CD14-positive monocyte (primary cell): ENCODE data around the gene MTMR8. TPM values are rescaled to one million over a fixed set of nuclear protein-coding genes. Genes with fewer than 3 reads are reported as not detected.

Experiments used
- DNase-seq, 3 donors: peaks; one replicate each; pipeline ENCODE4 v3.0.0-alpha.2; 2011 to 2022
- H2AFZ ChIP-seq: 2 replicates; pipeline ENCODE4 v1.6.0; 2012; ENCODE audit warnings: mild to moderate bottlenecking, low read depth, low read length, inconsistent platforms; ENCODE audit not compliant: insufficient read depth, poor library complexity, severe bottlenecking
- H3K27ac ChIP-seq, 2 donors: 1 replicate in 1 of 2; 2 replicates in 1 of 2; pipeline ENCODE4 v1.5.1; 2012 to 2013; ENCODE audit warnings: low read length in 2 of 2, control low read depth in 1 of 2, inconsistent platforms in 1 of 2, low read depth in 1 of 2, mild to moderate bottlenecking in 1 of 2
- H3K27me3 ChIP-seq, 2 donors: one replicate each; pipeline versions ENCODE4 v1.6.0 to v1.6.1; 2011 to 2013; ENCODE audit warnings: low read length in 2 of 2; ENCODE audit not compliant: control insufficient read depth in 2 of 2, insufficient read depth in 2 of 2
- H3K36me3 ChIP-seq, 2 donors: replicated peaks in 1 of 2; 1 replicate in 1 of 2; 2 replicates in 1 of 2; pipeline versions ENCODE4 v1.5.1 to v1.6.1; 2012 to 2013; ENCODE audit warnings: low read length in 2 of 2, control low read depth in 1 of 2, inconsistent platforms in 1 of 2, mild to moderate bottlenecking in 1 of 2; ENCODE audit not compliant: insufficient read depth in 2 of 2, control insufficient read depth in 1 of 2
- H3K4me1 ChIP-seq, 2 donors: 1 replicate in 1 of 2; 2 replicates in 1 of 2; pipeline versions ENCODE4 v1.5.1 to v1.6.1; 2012 to 2013; ENCODE audit warnings: low read length in 2 of 2, control low read depth in 1 of 2, inconsistent platforms in 1 of 2, mild to moderate bottlenecking in 1 of 2, moderate library complexity in 1 of 2; ENCODE audit not compliant: insufficient read depth in 2 of 2, control insufficient read depth in 1 of 2
- H3K4me2 ChIP-seq: replicated peaks from 2 replicates; pipeline ENCODE3; 2012; ENCODE audit warnings: low read length, moderate library complexity, mild to moderate bottlenecking; ENCODE audit not compliant: poor library complexity, severe bottlenecking; ENCODE audit errors: extremely low read depth
- H3K4me3 ChIP-seq, 3 experiments: fragments of 200-600 bp in 1 of 3; sonication (generic) in 1 of 3; replicated peaks in 1 of 3; 1 replicate in 2 of 3; 2 replicates in 1 of 3; pipeline ENCODE4 v1.5.1; 2011 to 2013; ENCODE audit warnings: low read length in 3 of 3, mild to moderate bottlenecking in 3 of 3, control low read depth in 2 of 3, low read depth in 2 of 3, inconsistent platforms in 1 of 3, moderate library complexity in 1 of 3
- H3K79me2 ChIP-seq: 2 replicates; pipeline ENCODE4 v1.6.0; 2012; ENCODE audit warnings: mild to moderate bottlenecking, control low read depth, inconsistent platforms, low read length, moderate library complexity; ENCODE audit not compliant: insufficient read depth
- H3K9ac ChIP-seq: 2 replicates; pipeline ENCODE4 v1.6.0; 2017; ENCODE audit warnings: low read length, mild to moderate bottlenecking; ENCODE audit not compliant: insufficient read depth, poor library complexity, severe bottlenecking
- H3K9me3 ChIP-seq, 2 donors: replicated peaks in 1 of 2; 1 replicate in 1 of 2; 2 replicates in 1 of 2; pipeline versions ENCODE4 v1.5.1 to v1.6.1; 2012 to 2013; ENCODE audit warnings: low read length in 2 of 2, control low read depth in 1 of 2; ENCODE audit not compliant: control insufficient read depth in 1 of 2, insufficient read depth in 1 of 2
- H4K20me1 ChIP-seq: 2 replicates; pipeline ENCODE4 v1.6.0; 2012; ENCODE audit warnings: mild to moderate bottlenecking, low read length, control low read depth, moderate library complexity; ENCODE audit not compliant: insufficient read depth
- H3K27ac Mint-ChIP-seq, 7 donors: one replicate each; pipeline ENCODE4 v1.8.0; 2020; ENCODE audit warnings: mild to moderate bottlenecking in 7 of 7, mixed read lengths in 7 of 7, moderate library complexity in 6 of 7, inconsistent platforms in 2 of 7
- H3K27me3 Mint-ChIP-seq, 3 donors: one replicate each; pipeline ENCODE4 v1.8.0; 2021 to 2022; ENCODE audit warnings: low read depth in 3 of 3, mild to moderate bottlenecking in 3 of 3, mixed read lengths in 3 of 3, moderate library complexity in 3 of 3, inconsistent platforms in 1 of 3
- H3K36me3 Mint-ChIP-seq, 2 donors: one replicate each; pipeline ENCODE4 v1.8.0; 2020; ENCODE audit warnings: mixed read lengths in 2 of 2, inconsistent platforms in 1 of 2, mild to moderate bottlenecking in 1 of 2
- H3K4me1 Mint-ChIP-seq: one replicate; pipeline ENCODE4 v1.8.0; 2020; ENCODE audit warnings: mild to moderate bottlenecking, mixed read lengths
- H3K4me3 Mint-ChIP-seq, 2 donors: one replicate each; pipeline ENCODE4 v1.8.0; 2020; ENCODE audit warnings: mild to moderate bottlenecking in 2 of 2, mixed read lengths in 2 of 2, moderate library complexity in 1 of 2
- H3K9me3 Mint-ChIP-seq, 7 donors: one replicate each; pipeline ENCODE4 v1.8.0; 2020 to 2022; ENCODE audit warnings: mixed read lengths in 7 of 7, mild to moderate bottlenecking in 6 of 7, moderate library complexity in 6 of 7, inconsistent platforms in 2 of 7
- CTCF ChIP-seq: fragments of 200-600 bp; IDR thresholded peaks from one replicate; pipeline ENCODE4 v1.8.0; 2022; ENCODE audit warnings: antibody characterized with exemption, mild to moderate bottlenecking
- WGBS: methylation state at CpG from one replicate; pipeline ENCODE4 v1.1.5; 2013; ENCODE audit warnings: missing lambda C conversion rate; ENCODE audit not compliant: insufficient coverage; 5-methylcytosine and 5-hydroxymethylcytosine counted together
- intact Hi-C, 2 donors: fragments of 100-400 bp; cut with micrococcal nuclease; formaldehyde crosslinking; loops; one replicate each; pipeline versions ENCODE4 v1.15.0 to v1.15.1; 2023
- polyA plus RNA-seq, 3 donors: library from polyadenylated mRNA; depleted of rRNA in 1 of 3; unstranded in 2 of 3; stranded (reverse) in 1 of 3; fragments of 300-500 nt in 2 of 3; fragments of >200 nt in 1 of 3; fragmentation: Illumina TruSeq in 2 of 3; gene quantifications; 1 replicate in 2 of 3; 2 replicates in 1 of 3; pipeline ENCODE4 v1.2.3, GENCODE V29; 2012 to 2021

Gene MTMR8
- polyA plus RNA-seq, 3 donors = 0.19 to 1.1 (median 0.51) TPM

- Mint-ChIP-seq H3K27ac (no peak overlapping the region), H3K4me3 (no peak overlapping the region), H3K9me3 (peaks cover 4 to 23% (median 9%) of the 10 kb centered on the region in 7 donors), H3K36me3 (no peaks in the 10 kb centered on the region), H3K27me3 (no peaks in the 10 kb centered on the region), H3K4me1 (no peaks in the 10 kb centered on the region)
- Histone ChIP-seq H3K9me3 (peaks cover 10 to 17% of the 10 kb centered on the region in 2 donors), H3K79me2 (no peaks in the 10 kb centered on the region), H3K27ac (no peak overlapping the region), H2AFZ (no peak overlapping the region), H3K4me3 (no peak overlapping the region), H3K27me3 (no peaks in the 10 kb centered on the region), H3K4me1 (no peaks in the 10 kb centered on the region), H3K36me3 (no peaks in the 10 kb centered on the region), H3K9ac (no peak overlapping the region), H3K4me2 (no peak overlapping the region), H4K20me1 (no peaks in the 10 kb centered on the region)
- intact Hi-C loops = no loop called here
- DNase-seq = no peak
- no CpG with 5 or more reads among the region's 1 CpG for WGBS
- TF ChIP-seq CTCF = no peak
Measured at GRCh38 chrX:64437665-64438064, 42.4 kb upstream of the MTMR8 start.

GRCh38 chrX:64437218-64437617 is 42.0 kb upstream of the MTMR8 start:
- H3K27ac Mint-ChIP-seq = no peak overlapping the region
- H2AFZ ChIP-seq = no peak overlapping the region
- no peak for DNase-seq
- WGBS = 80% methylated on average over 1 of the region's 5 CpGs
- H3K36me3 Mint-ChIP-seq = no peaks in the 10 kb centered on the region
- H3K36me3 ChIP-seq = no peaks in the 10 kb centered on the region
- no peaks in the 10 kb centered on the region for H3K27me3 ChIP-seq
- peaks cover 10 to 22% of the 10 kb centered on the region in 2 donors for H3K9me3 ChIP-seq
- H3K79me2 ChIP-seq = no peaks in the 10 kb centered on the region
- no peak overlapping the region for H3K27ac ChIP-seq
- TF ChIP-seq CTCF = no peak
- H3K4me2 ChIP-seq = no peak overlapping the region
- H3K4me1 ChIP-seq = no peaks in the 10 kb centered on the region
- no peak overlapping the region for H3K9ac ChIP-seq
- H4K20me1 ChIP-seq = no peaks in the 10 kb centered on the region
- H3K9me3 Mint-ChIP-seq = peaks cover 5 to 23% (median 9%) of the 10 kb centered on the region in 7 donors
- H3K4me3 Mint-ChIP-seq = no peak overlapping the region
- intact Hi-C loops = no loop called here
- H3K4me3 ChIP-seq = no peak overlapping the region
- no peaks in the 10 kb centered on the region for H3K4me1 Mint-ChIP-seq
- H3K27me3 Mint-ChIP-seq = no peaks in the 10 kb centered on the region
